H1 (cell line): ENCODE data around the gene INHBA. TPM values are rescaled to one million over a fixed set of nuclear protein-coding genes. Genes with fewer than 3 reads are reported as not detected.
A peak's percentile ranks its signal among the peaks of the same experiment; 100 is the strongest.

ENCODE experiments used
- BACH1 ChIP-seq: IDR thresholded peaks from 2 replicates; pipeline ENCODE4 v1.6.1; 2012; ENCODE audit warnings: low read length, improper control_type of control experiment
- CEBPB ChIP-seq: IDR thresholded peaks from 2 replicates; pipeline ENCODE4 v1.6.1; 2012; ENCODE audit warnings: low read depth, low read length
- GTF2F1 ChIP-seq: IDR thresholded peaks from 2 replicates; pipeline ENCODE4 v1.6.1; 2012; ENCODE audit warnings: low read depth, low read length, improper control_type of control experiment, borderline replicate concordance
- RAD21 ChIP-seq, 2 experiments: IDR thresholded peaks in 1 of 2; conservative IDR thresholded peaks in 1 of 2; 2 replicates each; pipeline ENCODE4 v1.6.1; 2011; ENCODE audit warnings: low read depth in 2 of 2, low read length in 2 of 2, improper control_type of control experiment in 1 of 2, inconsistent platforms in 1 of 2, mild to moderate bottlenecking in 1 of 2, moderate library complexity in 1 of 2
- SIN3A ChIP-seq, 2 experiments: IDR thresholded peaks in 1 of 2; conservative IDR thresholded peaks in 1 of 2; 2 replicates each; pipeline ENCODE4 v1.6.1; 2011 to 2012; ENCODE audit warnings: low read length in 2 of 2, improper control_type of control experiment in 1 of 2, low read depth in 1 of 2, mild to moderate bottlenecking in 1 of 2
- TAF7 ChIP-seq: optimal IDR thresholded peaks from 2 replicates; pipeline ENCODE3; 2011; ENCODE audit warnings: low read depth, mild to moderate bottlenecking, inconsistent platforms, low read length, moderate library complexity, borderline replicate concordance
- polyA plus RNA-seq, 7 experiments: library from polyadenylated mRNA; depleted of rRNA in 3 of 7; stranded (reverse) in 5 of 7; unstranded in 2 of 7; fragments of >200 nt in 5 of 7; fragments of 200-250 nt in 2 of 7; gene quantifications; 1 replicate in 5 of 7; 2 replicates in 1 of 7; 4 replicates in 1 of 7; pipeline versions ENCODE4 v1.2.1 to v1.2.3, GENCODE V29; 2011 to 2013; ENCODE audit warnings: missing spikeins in 2 of 7, mixed read lengths in 2 of 7
- total RNA-seq: library from RNA; stranded (reverse); fragmentation: NEBNext Ultra II Directional; extraction: Animal tissue kit (Norgen Biotek cat#: 25700); gene quantifications from 2 replicates; pipeline ENCODE4 v1.2.1, GENCODE V29; 2021

The INHBA gene
- total and polyA plus RNA-seq, 2 of the 8 experiments (the other 6 are each of a cell fraction or from before 2014, with no cell fraction given): 1.1 to 2.7 TPM

- TF ChIP-seq RAD21 (IDR thresholded peaks at IDR 0.05 in 1 of 2, conservative IDR thresholded peaks at IDR 0.05 in 1 of 2; ENCODE audit: low read depth in 2 of 2, low read length in 2 of 2) (peak; percentile 74 to 75), TAF7 (no peak), SIN3A (conservative IDR thresholded peaks at IDR 0.05 in 1 of 2, IDR thresholded peaks at IDR 0.05 in 1 of 2; ENCODE audit: low read depth in 1 of 2, low read length in 2 of 2) (peak; percentile 84 to 97; a peak in 3 of 4 replicates), BACH1 (no peak), GTF2F1 (no peak), CEBPB (no peak)
These were observed 8.6 kb upstream of the INHBA start (continued) for GRCh38 chr7:41711283-41712064.
